Measurements from ENCODE around the gene PTGES3L. TPM values are rescaled to one million over a fixed set of nuclear protein-coding genes. Genes with fewer than 3 reads are reported as not detected.

PTGES3L gene
- total RNA-seq: 50.7 TPM
- long read RNA-seq, transcript PTGES3L-206 (7 exons, 855 nt): major isoform, 22 of 39 reads
- long read RNA-seq, partial matches to known transcripts: 0 of 39 reads
- long read RNA-seq, other reads (novel, unspliced or antisense): 15 of 39 reads

DNA sequence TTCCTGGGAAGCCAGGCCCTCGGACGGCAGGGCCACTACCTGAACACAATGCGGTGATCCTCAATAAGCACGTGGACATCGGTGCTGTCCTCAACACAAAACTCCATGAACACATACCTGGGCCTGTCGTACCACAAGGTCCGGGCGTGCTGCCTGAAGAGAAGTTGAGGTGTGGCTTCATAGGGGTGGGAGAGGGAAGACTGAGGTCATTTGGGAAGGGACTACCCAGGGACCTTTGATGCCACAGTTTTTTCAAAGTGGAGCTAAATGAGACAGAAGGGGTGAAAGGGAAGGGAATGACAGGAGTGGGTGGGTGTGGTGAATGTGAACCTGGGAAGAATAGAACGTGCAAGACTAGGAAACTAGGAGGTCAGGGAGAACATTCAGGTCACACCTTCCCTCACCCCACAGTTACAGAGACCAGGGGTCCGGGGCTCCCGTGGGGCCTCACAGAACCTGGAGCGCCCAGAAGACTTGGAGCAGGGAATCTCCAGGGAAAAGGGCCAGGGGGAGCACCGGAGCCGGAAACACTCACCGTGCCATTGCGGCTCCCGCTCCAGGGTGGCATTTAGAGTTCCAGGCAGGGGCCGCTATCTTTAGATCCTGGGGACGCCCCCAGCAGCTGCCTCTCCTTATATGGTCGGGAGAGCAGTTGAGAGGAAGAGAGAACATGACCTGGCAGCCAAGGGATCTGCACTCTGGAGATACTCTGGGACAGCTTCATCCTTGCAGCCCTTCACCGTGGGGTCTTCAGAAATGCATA lies at the start of gene PTGES3L:
Gene PTGES3L, minus strand, starts transcription at position 570 of the 763 bp plus-strand sequence. Its CDS starts 27 bp downstream, at position 543.
- ATAC-seq: peak; percentile 85
- peak; percentile 68 for DNase-seq
- intact Hi-C loops (cut with micrococcal nuclease): no loop called here

DNA sequence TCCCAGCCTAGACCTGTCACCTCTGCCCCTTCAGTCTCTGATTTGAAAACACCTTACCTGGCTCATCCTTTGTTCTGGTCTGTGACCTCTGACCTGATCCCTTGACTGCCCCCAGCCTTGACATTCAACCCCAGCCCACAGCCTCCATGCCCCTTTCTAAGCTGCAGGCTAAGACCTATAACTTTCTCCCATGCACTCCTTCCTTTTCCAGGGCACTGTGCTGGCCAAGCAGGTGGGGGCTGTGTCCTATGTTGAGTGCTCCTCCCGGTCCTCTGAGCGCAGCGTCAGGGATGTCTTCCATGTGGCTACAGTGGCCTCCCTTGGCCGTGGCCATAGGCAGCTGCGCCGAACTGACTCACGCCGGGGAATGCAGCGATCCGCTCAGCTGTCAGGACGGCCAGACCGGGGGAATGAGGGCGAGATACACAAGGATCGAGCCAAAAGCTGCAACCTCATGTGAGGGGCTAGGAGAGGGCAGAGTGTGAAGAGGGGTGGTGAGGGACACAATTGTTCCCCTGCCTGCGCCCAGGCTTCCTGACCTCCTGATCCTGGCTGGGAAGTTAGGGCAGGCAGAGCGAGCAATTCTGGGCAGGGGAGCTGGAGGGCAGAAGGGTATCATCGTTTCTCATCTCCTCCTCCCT lies 48.5 kb upstream of the PTGES3L start:
- no peak for DNase-seq
- intact Hi-C loops (cut with micrococcal nuclease): no loop called here
- ATAC-seq: no peak

DNA sequence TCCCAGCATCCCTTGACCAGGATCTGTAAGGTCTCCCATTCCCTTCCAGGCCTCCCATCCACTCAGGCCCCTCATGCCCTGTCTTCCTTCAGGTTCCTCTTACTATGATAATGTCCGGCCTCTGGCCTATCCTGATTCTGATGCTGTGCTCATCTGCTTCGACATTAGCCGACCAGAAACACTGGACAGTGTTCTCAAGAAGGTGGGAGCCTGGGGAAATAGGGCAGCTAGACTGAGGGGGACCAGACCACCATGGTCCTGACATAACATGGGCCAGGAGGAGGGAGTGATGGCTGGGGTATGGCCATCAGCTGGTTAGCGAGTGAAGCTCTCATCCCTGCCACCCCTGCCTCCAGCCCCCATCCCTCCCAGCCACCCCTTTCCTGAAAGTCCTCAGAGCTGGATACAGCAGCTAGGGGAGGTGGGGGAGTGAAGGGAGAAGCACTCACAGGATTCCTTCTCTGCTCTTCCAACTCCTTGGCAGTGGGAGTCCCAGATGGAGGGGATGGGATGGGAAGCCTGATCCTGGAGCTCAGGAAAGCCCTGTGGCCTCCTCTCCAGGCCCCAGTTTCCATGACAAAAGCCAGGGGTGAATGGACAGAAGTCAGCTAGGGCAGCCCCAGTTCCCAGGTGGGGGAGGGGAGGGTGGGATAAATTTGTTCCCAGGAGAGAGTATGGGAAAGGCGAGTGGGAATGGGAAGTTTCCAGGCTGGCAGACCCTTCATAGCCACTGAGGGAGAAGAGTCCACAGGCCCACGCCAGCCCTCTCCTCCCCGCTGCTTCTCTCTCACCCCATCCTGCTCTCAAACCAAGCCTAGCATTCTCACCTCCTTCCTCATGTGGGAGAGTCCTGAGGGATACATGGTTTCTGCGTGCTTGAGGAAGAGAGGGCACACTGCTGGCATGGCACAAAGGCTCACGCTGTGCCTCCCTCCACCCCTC lies 47.5 kb upstream of the PTGES3L start:
- no peak for ATAC-seq
- intact Hi-C loops (cut with micrococcal nuclease): no loop called here

DNA sequence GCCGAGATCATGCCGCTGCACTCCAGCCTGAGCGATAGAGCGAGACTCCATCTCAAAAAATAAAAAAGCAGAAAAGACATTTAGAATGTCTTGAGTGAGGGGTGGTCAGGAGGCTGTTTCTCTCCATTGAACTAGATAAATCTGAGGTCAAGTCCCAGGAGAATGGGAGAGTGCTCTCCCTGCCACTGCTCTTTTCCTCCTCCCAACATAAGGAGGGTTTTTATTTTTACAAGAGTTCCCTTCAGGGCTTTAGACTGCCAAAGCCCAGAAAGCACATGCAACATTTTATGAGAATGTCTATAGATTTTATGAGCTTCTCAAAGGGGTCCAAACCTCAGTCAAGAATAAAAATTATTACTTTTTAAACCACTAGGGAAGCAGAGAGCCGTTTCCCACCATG lies 46.7 kb upstream of the PTGES3L start:
- intact Hi-C loops (cut with micrococcal nuclease): no loop called here
- DNase-seq (no peak), ATAC-seq (no peak)

More for the DNA sequence above, 47.5 kb upstream of the PTGES3L start:
- no peak for DNase-seq

DNA sequence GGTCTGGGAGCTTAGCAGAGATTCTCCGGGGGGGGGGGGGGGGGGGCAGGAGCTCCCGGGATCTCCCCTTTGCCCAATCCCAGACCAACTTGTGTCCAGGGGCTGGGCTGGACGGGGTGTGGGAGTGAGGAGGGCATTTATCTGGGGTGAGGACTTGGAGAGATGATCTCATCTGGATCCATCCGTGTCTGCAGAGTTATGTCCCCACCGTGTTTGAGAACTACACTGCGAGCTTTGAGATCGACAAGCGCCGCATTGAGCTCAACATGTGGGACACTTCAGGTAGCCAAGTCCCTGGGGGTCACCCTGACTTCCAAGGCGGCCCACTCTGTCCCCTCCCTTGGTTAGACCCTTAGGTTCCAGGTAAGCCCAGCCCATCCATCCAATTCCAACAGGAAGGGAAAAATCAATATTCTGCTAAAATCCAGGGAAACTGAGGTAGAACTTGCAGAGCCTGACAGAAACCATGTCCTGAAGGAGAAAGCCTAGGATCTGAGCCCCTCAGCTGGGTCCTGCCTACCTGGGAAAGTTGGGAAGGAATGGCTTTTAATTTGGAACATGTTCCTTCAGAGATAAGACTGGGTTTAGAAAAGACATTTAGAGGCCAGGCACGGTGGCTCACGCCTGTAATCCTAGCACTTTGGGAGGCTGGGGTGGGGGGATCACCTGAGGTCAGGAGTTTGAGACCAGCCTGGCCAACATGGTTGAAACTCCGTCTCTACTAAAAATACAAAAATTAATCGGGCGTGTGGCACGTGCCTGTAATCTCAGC lies 46.1 kb upstream of the PTGES3L start:
- DNase-seq (no peak), ATAC-seq (no peak)
- intact Hi-C loops (cut with micrococcal nuclease): no loop called here

DNA sequence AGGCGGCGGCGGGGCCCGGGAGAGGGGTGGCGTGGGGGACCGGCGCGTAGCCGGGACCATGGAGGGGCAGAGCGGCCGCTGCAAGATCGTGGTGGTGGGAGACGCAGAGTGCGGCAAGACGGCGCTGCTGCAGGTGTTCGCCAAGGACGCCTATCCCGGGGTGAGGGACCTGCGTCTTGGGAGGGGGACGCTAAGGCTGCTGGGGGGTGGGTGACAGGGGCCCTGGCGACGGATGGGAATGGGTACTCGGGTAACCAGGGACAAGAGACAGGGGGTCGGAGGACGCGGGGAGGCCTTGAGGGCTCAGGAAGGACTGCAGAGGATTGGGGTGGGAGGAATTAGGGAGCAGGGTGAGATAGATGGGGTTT lies 45.4 kb upstream of the PTGES3L start:
- ATAC-seq: no peak
- no peak for DNase-seq
- intact Hi-C loops (cut with micrococcal nuclease): no loop called here

DNA sequence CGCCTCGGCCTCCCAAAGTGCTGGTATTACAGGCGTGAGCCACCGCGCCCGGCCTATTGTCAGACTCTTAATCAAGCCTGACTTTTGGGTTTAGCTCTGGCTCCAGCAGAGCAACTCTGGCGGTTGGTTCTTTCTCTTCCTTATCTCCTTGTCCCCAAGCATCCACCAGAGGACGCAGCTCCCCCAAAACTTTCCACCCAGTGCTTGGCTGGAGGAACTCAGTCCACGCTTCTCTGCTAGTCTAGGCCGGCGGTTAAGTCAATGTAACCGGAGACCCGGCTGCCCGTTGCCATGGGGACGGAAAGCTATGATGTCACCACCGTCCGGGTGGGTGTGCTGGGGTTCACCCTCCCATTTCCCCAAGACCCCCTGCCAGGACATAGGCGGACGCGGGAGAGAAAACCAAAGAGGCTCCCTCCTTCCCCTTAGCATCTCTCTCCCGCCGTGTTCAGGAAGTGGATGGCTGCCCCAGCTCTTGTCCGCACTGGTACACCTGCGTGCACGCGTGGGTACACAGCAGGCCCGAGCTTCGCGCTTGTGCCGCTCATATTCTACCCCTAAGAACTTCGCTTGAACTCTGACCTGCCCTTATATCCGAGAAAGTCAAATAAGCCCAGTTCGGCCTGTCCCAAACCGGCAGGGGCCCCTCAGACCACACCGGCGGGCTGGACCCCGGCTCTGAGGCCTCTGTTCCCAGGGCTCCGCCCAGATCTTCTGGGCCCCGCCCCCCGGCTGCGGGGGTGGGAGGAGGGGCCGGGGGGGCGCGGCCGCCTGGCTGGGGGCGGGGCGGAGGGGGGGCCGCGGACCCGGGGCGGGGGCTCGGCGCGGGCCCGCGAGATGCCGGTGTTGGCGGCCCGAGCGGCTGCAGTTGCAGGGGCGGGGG lies 44.8 kb upstream of the PTGES3L start, which contains the start of gene RND2:
Gene RND2, plus strand, starts transcription at position 825 of the 883 bp plus-strand sequence. CDS start 117 bp downstream, outside the sequence.
- peak; percentile 70 for ATAC-seq
- intact Hi-C loops (cut with micrococcal nuclease): no loop called here
- DNase-seq: peak; percentile 86

DNA sequence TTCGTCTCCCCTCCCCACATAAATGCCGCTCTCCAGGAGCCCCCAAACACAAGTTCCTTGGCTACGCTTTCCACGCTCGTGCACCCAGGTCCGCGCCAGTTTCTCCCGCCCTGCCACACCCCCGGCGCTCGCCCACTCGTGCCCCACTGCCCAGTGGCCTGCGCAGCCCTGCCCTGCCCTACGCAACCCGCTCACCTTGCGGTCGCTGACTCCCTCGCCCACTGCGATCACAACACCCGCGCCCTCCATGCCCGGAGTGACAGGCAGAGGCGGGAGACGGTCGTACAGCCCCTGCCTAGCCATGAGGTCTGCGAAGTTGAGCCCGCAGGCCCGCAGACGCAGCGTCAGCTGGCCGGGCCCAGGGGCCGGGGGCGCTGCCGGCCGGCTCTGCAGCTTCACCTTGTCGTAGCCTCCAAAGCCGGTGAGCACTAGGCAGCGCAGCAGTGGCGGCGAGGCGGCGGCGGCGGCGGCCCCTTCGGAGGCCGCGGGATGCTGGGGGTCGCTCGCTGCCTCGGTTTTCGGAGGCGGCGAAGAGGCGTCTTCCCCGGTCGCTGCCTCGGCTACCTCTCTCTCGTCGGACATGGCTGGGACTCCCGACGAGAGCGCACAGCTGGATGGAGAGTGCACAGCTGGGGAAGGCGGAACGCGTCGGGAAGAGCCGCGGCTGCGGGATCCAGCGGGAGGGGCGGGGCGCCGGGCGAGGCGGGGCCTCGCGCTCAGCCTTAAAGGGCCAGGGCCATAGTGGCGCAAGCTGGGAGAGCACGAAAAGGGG lies 42.0 kb upstream of the PTGES3L start, which contains the start of gene VAT1:
Gene VAT1, minus strand, starts transcription at position 645 of the 772 bp plus-strand sequence. Its CDS starts 63 bp downstream, at position 582.
- peak; percentile 92 for DNase-seq
- peak; percentile 83 for ATAC-seq
- intact Hi-C loops (cut with micrococcal nuclease): no loop called here

DNA sequence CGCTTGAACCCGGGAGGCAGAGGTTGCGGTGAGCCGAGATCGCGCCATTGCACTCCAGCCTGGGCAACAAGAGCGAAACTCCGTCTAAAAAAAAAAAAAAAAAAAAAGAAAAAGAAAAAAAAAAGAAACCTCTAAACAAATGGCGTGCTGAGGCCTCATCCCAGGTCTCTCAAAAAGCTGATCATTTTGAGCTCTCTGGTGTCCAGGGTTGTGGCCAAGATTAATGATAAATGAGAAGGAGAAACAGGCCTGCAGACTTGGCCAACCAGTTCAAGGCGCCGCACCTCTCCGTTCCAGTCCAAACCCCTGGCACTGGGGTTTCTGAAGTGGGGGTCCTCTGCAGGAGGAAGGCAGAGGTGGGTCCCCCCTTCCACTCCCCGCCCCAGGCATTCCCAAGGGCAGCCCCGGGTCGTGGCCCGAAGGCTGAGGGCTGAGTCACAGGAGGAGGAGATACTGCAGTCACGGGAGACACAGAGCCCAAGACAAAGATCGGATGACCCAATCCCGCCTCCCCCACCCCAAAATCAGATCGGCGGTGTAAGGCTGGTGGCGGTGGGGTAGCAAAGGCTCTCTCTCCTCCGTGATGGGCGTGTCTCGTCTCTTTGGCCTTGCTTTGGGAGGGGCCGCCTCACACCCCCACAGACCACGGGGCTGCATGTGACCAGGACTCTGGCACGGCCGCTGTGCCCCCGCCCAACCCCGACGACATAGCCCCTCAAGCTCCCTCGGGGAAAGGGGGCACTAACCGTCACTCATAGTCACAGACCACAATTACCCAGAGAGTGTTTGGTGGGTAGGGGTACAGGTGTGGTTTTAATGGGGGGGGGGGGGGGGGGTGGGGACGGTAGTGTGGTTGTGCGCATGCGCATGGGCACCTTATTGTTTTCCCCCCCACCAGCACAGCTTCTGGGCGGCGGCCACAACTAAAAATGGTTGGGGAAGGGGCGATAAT lies 41.2 kb upstream of the PTGES3L start:
- peak; percentile 77 for DNase-seq
- intact Hi-C loops (cut with micrococcal nuclease): no loop called here
- peak; percentile 41 for ATAC-seq

DNA sequence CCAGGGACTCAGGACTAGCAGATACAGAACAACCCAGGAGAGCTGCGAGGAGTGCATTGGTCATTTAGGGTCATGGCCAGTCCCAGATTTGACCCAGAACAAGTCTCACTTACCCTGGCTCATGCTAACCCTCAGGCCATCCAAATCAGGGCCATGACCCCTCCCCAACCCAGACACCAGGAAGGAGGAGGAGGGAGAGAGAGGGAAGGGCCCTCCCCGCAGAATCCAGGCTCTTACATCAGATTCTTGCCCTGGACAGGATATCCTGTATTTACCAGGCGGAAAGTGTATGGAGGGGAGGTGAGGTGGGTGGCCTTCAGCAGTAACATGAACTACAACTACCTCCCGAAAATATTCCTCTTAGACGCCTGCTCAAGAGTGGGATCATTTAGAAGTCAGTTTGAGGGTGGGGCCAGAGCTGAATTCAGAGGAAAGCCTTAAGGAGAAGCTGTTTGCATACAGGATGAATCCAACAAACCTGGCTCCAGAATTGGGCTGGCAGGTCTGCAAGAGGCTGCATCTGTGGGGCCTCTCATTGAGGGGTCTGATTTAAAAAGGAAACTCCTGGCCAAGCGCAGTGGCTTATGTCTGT lies 40.2 kb upstream of the PTGES3L start:
- ATAC-seq (no peak), DNase-seq (no peak)
- intact Hi-C loops (cut with micrococcal nuclease): no loop called here

DNA sequence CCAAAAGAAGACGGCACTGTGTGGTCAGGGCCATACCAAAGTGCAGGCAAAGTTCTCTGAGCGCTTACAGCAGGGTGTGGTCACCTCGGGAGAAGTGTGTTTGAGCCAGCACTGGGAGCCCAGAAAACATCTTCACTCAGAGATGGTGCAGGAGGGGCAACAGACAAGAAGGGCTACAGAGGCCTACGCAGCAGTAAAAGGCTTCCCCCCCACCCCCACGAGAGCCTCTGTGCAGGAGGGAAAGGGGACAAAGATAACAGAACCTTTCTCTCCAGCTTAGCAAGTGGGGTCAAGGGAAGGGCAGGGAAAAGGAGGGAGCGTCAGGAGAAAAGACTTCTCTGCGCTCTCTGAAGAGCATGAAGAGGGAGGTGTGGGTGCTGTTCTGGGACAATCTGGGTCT lies 39.5 kb upstream of the PTGES3L start:
- ATAC-seq: no peak
- intact Hi-C loops (cut with micrococcal nuclease): no loop called here
- DNase-seq: no peak

DNA sequence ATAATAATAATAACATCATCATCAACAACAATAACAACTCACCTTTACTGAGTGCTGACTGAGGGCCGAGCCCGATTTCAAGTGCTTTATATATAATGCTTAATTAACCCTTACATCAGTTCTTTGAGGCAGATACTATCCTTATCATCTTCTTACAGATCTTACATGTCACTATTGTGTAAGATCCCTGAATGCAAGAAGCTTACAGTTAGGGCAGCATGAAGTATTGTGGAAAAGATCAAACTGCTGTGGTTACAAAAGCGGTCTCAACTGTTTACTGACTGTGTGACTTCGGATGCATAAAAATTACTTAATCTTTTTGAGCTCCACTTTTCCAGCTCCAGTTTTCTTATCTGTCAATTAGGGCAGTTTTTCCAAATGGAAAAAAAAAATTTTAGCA lies 39.1 kb upstream of the PTGES3L start:
- intact Hi-C loops (cut with micrococcal nuclease): no loop called here
- DNase-seq (no peak), ATAC-seq (no peak)

DNA sequence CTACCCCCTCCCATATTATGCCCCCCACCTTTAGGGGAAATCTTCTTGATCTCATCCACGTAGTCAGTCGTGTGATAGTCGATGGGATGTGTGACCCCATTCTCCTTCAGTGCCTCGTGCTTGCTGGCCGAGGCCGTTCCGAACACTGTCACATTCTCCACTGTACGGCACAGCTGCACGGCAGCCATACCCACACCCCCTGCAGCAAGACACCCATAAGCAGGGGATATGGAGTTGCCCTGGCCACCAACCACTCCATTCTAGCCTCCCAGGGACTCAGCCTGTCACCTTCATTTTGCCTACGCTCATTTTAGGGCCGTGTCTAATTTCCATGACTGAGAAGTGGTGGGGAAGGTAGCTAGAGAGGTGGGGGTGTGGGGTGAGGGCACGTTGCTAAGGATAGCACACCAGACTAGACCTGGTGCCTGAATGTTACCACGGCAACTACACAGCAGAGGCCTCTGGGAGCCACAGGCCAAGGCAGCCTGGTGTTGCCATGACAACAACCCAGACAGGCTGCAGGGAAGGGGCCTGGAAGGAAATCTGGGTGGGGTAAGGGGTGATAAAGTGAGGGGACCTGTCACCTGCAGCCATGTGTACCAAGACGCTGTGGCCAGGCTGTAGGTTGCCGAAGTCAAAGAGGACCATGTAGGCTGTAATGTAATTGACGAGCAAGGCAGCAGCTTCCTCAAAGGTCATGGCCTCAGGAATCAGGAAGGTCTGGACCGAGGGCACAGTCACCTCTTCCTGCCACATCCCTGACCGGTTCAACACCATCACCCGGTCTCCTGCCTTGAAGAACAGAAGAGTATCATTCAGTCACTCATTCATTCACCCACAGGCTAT lies 38.4 kb upstream of the PTGES3L start:
- DNase-seq (no peak), ATAC-seq (no peak)
- intact Hi-C loops (cut with micrococcal nuclease): no loop called here

DNA sequence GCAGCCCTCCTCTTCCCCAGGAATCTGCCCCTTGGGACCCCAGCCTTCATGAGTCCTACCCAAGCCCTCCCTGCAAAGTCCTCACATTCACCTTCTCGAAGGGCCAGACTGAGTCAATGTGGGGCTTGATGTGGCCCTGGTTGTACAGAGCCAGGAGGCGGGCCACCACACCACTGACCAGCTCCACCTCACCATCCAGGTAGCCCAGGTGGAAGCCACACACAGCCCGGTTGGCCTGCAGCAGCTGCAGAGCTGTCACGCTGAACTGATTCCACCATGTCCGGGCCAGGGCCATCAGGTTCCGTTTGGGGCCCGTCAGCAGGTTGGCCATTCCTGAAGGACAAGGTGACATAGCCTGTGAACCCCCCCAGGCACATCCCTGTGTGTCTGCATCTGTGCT lies 36.3 kb upstream of the PTGES3L start:
- intact Hi-C loops (cut with micrococcal nuclease): no loop called here
- ATAC-seq (no peak), DNase-seq (no peak)

DNA sequence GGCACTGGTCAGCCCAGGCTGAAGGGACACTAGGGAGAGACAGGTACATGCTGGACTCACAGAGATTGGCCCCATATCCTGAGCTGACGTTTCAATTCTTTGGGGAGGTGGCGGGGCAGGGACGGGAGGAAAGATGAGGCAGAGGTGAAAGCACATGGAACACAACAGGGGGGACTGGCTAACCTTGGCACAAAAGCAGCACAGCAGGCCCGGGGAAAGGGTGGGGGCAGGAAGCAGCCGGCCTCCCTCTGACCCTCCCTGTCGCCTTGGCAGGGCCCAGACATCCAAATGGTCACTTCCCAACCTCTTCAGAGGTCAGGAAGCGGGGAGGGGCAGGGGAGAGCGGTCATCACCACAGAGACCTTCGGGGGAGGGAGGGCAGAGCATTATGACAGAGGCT lies 35.7 kb upstream of the PTGES3L start:
- DNase-seq (peak; percentile 70), ATAC-seq (peak; percentile 52)
- intact Hi-C loops (cut with micrococcal nuclease): no loop called here
